WTC11 (cell line): ENCODE results near the gene KLK6. TPM values are rescaled to one million over a fixed set of nuclear protein-coding genes. Genes with fewer than 3 reads are reported as not detected.

Experiments
- ATAC-seq: fragments of 200-7000 bp; cut with Tn5 transposase; 2 replicates; pipeline ENCODE4 v1.10.0; 2021; ENCODE audit warnings: mild to moderate bottlenecking, moderate library complexity
- CTCF ChIA-PET: fragments of 300-600 bp; sonication (Branson Sonifier 250); formaldehyde crosslinking; loops from one replicate; lab custom pipeline; 2021; ENCODE audit warnings: antibody characterized with exemption; lab: Charles Lee
- POLR2A ChIA-PET: fragments of 350-600 bp; sonication (Branson Sonifier 250); formaldehyde crosslinking; loops from one replicate; lab custom pipeline; 2021; ENCODE audit warnings: antibody characterized with exemption; lab: Charles Lee
- DNase-seq: peaks from one replicate; pipeline ENCODE4 v3.0.0; 2021; ENCODE audit warnings: low spot score
- H3K27ac Mint-ChIP-seq: 2 replicates; pipeline ENCODE4 v1.8.0; 2021; ENCODE audit warnings: mixed read lengths
- H3K27me3 Mint-ChIP-seq: 2 replicates; pipeline ENCODE4 v1.8.0; 2021; ENCODE audit warnings: low read depth, mild to moderate bottlenecking, moderate library complexity, mixed read lengths
- H3K36me3 Mint-ChIP-seq: 2 replicates; pipeline ENCODE4 v1.8.0; 2021; ENCODE audit warnings: mixed read lengths
- H3K4me1 Mint-ChIP-seq: 2 replicates; pipeline ENCODE4 v1.8.0; 2022; ENCODE audit warnings: mixed read lengths
- H3K4me3 Mint-ChIP-seq: 2 replicates; pipeline ENCODE4 v1.8.0; 2021; ENCODE audit warnings: mild to moderate bottlenecking, moderate library complexity, mixed read lengths
- H3K9me3 Mint-ChIP-seq: 2 replicates; pipeline ENCODE4 v1.8.0; 2021; ENCODE audit warnings: mixed read lengths
- ARID4B ChIP-seq: sonication (generic); formaldehyde crosslinking; IDR thresholded peaks from 2 replicates; pipeline ENCODE4 v1.8.0; 2023; ENCODE audit warnings: missing genetic modification reagents, mild to moderate bottlenecking, borderline replicate concordance
- CBFB ChIP-seq: sonication (generic); formaldehyde crosslinking; IDR thresholded peaks from 2 replicates; pipeline ENCODE4 v1.8.1; 2022; ENCODE audit warnings: mild to moderate bottlenecking, low read depth, missing genetic modification reagents
- CREM ChIP-seq: sonication (generic); formaldehyde crosslinking; IDR thresholded peaks from 2 replicates; pipeline ENCODE4 v1.8.1; 2022; ENCODE audit warnings: mild to moderate bottlenecking, missing genetic modification reagents, moderate library complexity
- CTCF ChIP-seq: fragments of 200-600 bp; IDR thresholded peaks from 2 replicates; pipeline ENCODE4 v1.8.0; 2022; ENCODE audit warnings: antibody characterized with exemption
- FOXJ3 ChIP-seq: sonication (generic); formaldehyde crosslinking; IDR thresholded peaks from 2 replicates; pipeline ENCODE4 v1.9.0; 2021; ENCODE audit warnings: missing genetic modification reagents, mild to moderate bottlenecking, borderline replicate concordance
- GABPB1 ChIP-seq: sonication (generic); formaldehyde crosslinking; IDR thresholded peaks from 2 replicates; pipeline ENCODE4 v1.8.1; 2023; ENCODE audit warnings: mild to moderate bottlenecking, missing genetic modification reagents
- GRHL2 ChIP-seq: fragments of 250-450 bp; sonication (Bioruptor Pico); IDR thresholded peaks from 2 replicates; pipeline ENCODE4 v1.8.0; 2022; ENCODE audit warnings: mild to moderate bottlenecking, moderate library complexity; ENCODE audit not compliant: insufficient replicate concordance, severe bottlenecking
- HMGA2 ChIP-seq: fragments of 250-450 bp; sonication (Bioruptor Pico); IDR thresholded peaks from 2 replicates; pipeline ENCODE4 v1.4.0; 2021; ENCODE audit warnings: mild to moderate bottlenecking, moderate library complexity
- JAZF1 ChIP-seq: fragments of 250-450 bp; sonication (Bioruptor Pico); IDR thresholded peaks from 2 replicates; pipeline ENCODE4 v1.9.0; 2021; ENCODE audit warnings: moderate library complexity, mild to moderate bottlenecking, inconsistent platforms
- MLX ChIP-seq: sonication (generic); formaldehyde crosslinking; IDR thresholded peaks from 2 replicates; pipeline ENCODE4 v1.8.1; 2023; ENCODE audit warnings: mild to moderate bottlenecking, missing genetic modification reagents, moderate library complexity
- MYBL2 ChIP-seq: sonication (generic); formaldehyde crosslinking; IDR thresholded peaks from 2 replicates; pipeline ENCODE4 v1.8.1; 2023; ENCODE audit warnings: mild to moderate bottlenecking, moderate library complexity, missing genetic modification reagents
- NFYB ChIP-seq: sonication (generic); formaldehyde crosslinking; conservative IDR thresholded peaks from 2 replicates; pipeline ENCODE4 v1.8.0; 2022; ENCODE audit warnings: low read depth, missing genetic modification reagents
- PRRX2 ChIP-seq: fragments of 250-450 bp; sonication (Bioruptor Pico); IDR thresholded peaks from 2 replicates; pipeline ENCODE4 v1.8.0; 2021; ENCODE audit warnings: mild to moderate bottlenecking
- RELA ChIP-seq: sonication (generic); formaldehyde crosslinking; IDR thresholded peaks from 2 replicates; pipeline ENCODE4 v1.8.1; 2022; ENCODE audit warnings: missing genetic modification reagents, mild to moderate bottlenecking, borderline replicate concordance
- SP1 ChIP-seq: sonication (generic); formaldehyde crosslinking; conservative IDR thresholded peaks from 2 replicates; pipeline ENCODE4 v1.8.1; 2022; ENCODE audit warnings: missing genetic modification reagents
- TCF7 ChIP-seq: sonication (generic); formaldehyde crosslinking; IDR thresholded peaks from 2 replicates; pipeline ENCODE4 v1.8.0; 2022; ENCODE audit warnings: mild to moderate bottlenecking, low read depth, missing genetic modification reagents, moderate library complexity
- TP53 ChIP-seq: sonication (generic); formaldehyde crosslinking; IDR thresholded peaks from 2 replicates; pipeline ENCODE4 v1.8.1; 2023; ENCODE audit warnings: mild to moderate bottlenecking, missing genetic modification reagents
- ZNF138 ChIP-seq: sonication (generic); formaldehyde crosslinking; conservative IDR thresholded peaks from 2 replicates; pipeline ENCODE4 v1.8.1; 2022; ENCODE audit warnings: mild to moderate bottlenecking, moderate library complexity, missing genetic modification reagents
- ZNF423 ChIP-seq: fragments of 250-450 bp; sonication (Bioruptor Pico); IDR thresholded peaks from 2 replicates; pipeline ENCODE4 v2.1.2; 2022; ENCODE audit warnings: mild to moderate bottlenecking, moderate library complexity
- ZNF425 ChIP-seq: fragments of 250-450 bp; sonication (Bioruptor Pico); conservative IDR thresholded peaks from 2 replicates; pipeline ENCODE4 v1.9.0; 2021; ENCODE audit warnings: mild to moderate bottlenecking
- total RNA-seq: library from RNA; stranded (reverse); gene quantifications from 3 replicates; pipeline ENCODE4 v1.2.3, GENCODE V29; 2021
- TF ChIP-seq, protein P1 (sequence below): sonication (generic); formaldehyde crosslinking; IDR thresholded peaks from 2 replicates; pipeline ENCODE4 v1.8.0; 2023; ENCODE audit warnings: missing genetic modification reagents

KLK6 gene
- total RNA-seq, 1 experiment from 2014 or later = 0.52 TPM

GRCh38 chr19:50911206-50912101 is 57.9 kb downstream of the KLK6 start, which contains the start of gene KLK4 (continued):
- no peak for TF ChIP-seq RELA (CRISPR knock-in tag)
- no peak for TF ChIP-seq PRRX2 (CRISPR knock-in tag)
- TF ChIP-seq GRHL2 (CRISPR knock-in tag) = no peak
- no peak for TF ChIP-seq GABPB1 (CRISPR knock-in tag)
- no peak for TF ChIP-seq FOXJ3 (CRISPR knock-in tag)
- no peak for TF ChIP-seq MLX (CRISPR knock-in tag)
- no peak for TF ChIP-seq CBFB (CRISPR knock-in tag)
- TF ChIP-seq ZNF425 (CRISPR knock-in tag) = no peak
- no peak for TF ChIP-seq ARID4B (CRISPR knock-in tag)
- TF ChIP-seq ZNF423 = no peak
- no peak for TF ChIP-seq HMGA2 (CRISPR knock-in tag)
- no peak for TF ChIP-seq SP1 (CRISPR knock-in tag)
- TF ChIP-seq, all 79 proteins: peak for 0

- POLR2A ChIA-PET = no interaction called here
- DNase-seq (no peak), ATAC-seq (no peak)
- H3K4me1 Mint-ChIP-seq = peaks cover 20% of the 10 kb centered on the region
- H3K4me3 Mint-ChIP-seq = no peak overlapping the region
- H3K9me3 Mint-ChIP-seq = no peaks in the 10 kb centered on the region
- peaks cover 22% of the 10 kb centered on the region for H3K27me3 Mint-ChIP-seq
- H3K36me3 Mint-ChIP-seq = no peaks in the 10 kb centered on the region
- CTCF ChIA-PET = interaction anchor here (2.3 to 3.7 kb wide), 2 partner anchors 11 to 106 kb away, joined by 18 to 44 read pairs; no protein-coding TSS in a partner anchor
- TF ChIP-seq TP53 (CRISPR knock-in tag) (no peak), FOXJ3 (CRISPR knock-in tag) (no peak), CTCF (no peak), ZNF138 (CRISPR knock-in tag) (no peak), TCF7 (CRISPR knock-in tag) (no peak), NFYB (no peak), MYBL2 (no peak), CREM (no peak), JAZF1 (no peak)
- TF ChIP-seq, protein P1, sequence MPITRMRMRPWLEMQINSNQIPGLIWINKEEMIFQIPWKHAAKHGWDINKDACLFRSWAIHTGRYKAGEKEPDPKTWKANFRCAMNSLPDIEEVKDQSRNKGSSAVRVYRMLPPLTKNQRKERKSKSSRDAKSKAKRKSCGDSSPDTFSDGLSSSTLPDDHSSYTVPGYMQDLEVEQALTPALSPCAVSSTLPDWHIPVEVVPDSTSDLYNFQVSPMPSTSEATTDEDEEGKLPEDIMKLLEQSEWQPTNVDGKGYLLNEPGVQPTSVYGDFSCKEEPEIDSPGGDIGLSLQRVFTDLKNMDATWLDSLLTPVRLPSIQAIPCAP (CRISPR knock-in tag) = no peak
- H3K27ac Mint-ChIP-seq = no peak overlapping the region; the same call in 1 of the 2 replicates
These were observed 58.7 kb downstream of the KLK6 start for GRCh38 chr19:50910722-50911121.
